Measurements from ENCODE around the gene DIPK2A.

Gene DIPK2A

GRCh38 chr3:143991713-143992112 is 20.1 kb downstream of the DIPK2A start:
- no peaks in the 10 kb centered on the region for H3K9me3 Mint-ChIP-seq
- H3K36me3 Mint-ChIP-seq (ENCODE audit: low read depth) = peaks cover 48% of the 10 kb centered on the region
- peaks cover 12% of the 10 kb centered on the region for H3K4me1 Mint-ChIP-seq (ENCODE audit: low read depth)
- no peak overlapping the region for H3K4me3 Mint-ChIP-seq
- no peak overlapping the region for H3K27ac Mint-ChIP-seq
- no peaks in the 10 kb centered on the region for H3K27me3 Mint-ChIP-seq

- no peaks in the 10 kb centered on the region for H3K9me3 Mint-ChIP-seq
- no peak overlapping the region for H3K4me3 Mint-ChIP-seq
- H3K27ac Mint-ChIP-seq = no peak overlapping the region
- H3K36me3 Mint-ChIP-seq (ENCODE audit: low read depth) = peaks cover 19% of the 10 kb centered on the region
- peaks cover 5% of the 10 kb centered on the region for H3K4me1 Mint-ChIP-seq (ENCODE audit: low read depth)
- no peaks in the 10 kb centered on the region for H3K27me3 Mint-ChIP-seq
Measured at GRCh38 chr3:143998266-143998665, 26.6 kb downstream of the DIPK2A start.

GRCh38 chr3:144003051-144003450 is 31.4 kb downstream of the DIPK2A start:
- Mint-ChIP-seq H3K36me3 (ENCODE audit: low read depth) (peaks cover 4% of the 10 kb centered on the region), H3K27ac (no peak overlapping the region), H3K4me3 (no peak overlapping the region), H3K4me1 (ENCODE audit: low read depth) (peaks cover 5% of the 10 kb centered on the region), H3K27me3 (no peaks in the 10 kb centered on the region), H3K9me3 (no peaks in the 10 kb centered on the region)

- no peaks in the 10 kb centered on the region for H3K4me1 Mint-ChIP-seq (ENCODE audit: low read depth)
- no peak overlapping the region for H3K27ac Mint-ChIP-seq
Measured at GRCh38 chr3:144010371-144010770, 38.7 kb downstream of the DIPK2A start.

GRCh38 chr3:144011251-144011799 is 39.7 kb downstream of the DIPK2A start:
- H3K27me3 Mint-ChIP-seq = no peaks in the 10 kb centered on the region
- H3K27ac Mint-ChIP-seq = no peak overlapping the region
- H3K9me3 Mint-ChIP-seq = no peaks in the 10 kb centered on the region
- H3K36me3 Mint-ChIP-seq (ENCODE audit: low read depth) = no peaks in the 10 kb centered on the region
- no peak overlapping the region for H3K4me3 Mint-ChIP-seq
- H3K4me1 Mint-ChIP-seq (ENCODE audit: low read depth) = no peaks in the 10 kb centered on the region

More at GRCh38 chr3:144010371-144010770, 38.7 kb downstream of the DIPK2A start:
- Mint-ChIP-seq H3K36me3 (ENCODE audit: low read depth) (no peaks in the 10 kb centered on the region), H3K27me3 (no peaks in the 10 kb centered on the region), H3K4me3 (no peak overlapping the region), H3K9me3 (no peaks in the 10 kb centered on the region)

GRCh38 chr3:144015133-144015532 is 43.5 kb downstream of the DIPK2A start:
- Mint-ChIP-seq H3K27me3 (no peaks in the 10 kb centered on the region), H3K36me3 (ENCODE audit: low read depth) (no peaks in the 10 kb centered on the region), H3K27ac (no peak overlapping the region), H3K4me1 (ENCODE audit: low read depth) (no peaks in the 10 kb centered on the region), H3K4me3 (no peak overlapping the region), H3K9me3 (peaks cover 11% of the 10 kb centered on the region)

- Mint-ChIP-seq H3K9me3 (peaks cover 16% of the 10 kb centered on the region), H3K4me3 (no peak overlapping the region), H3K27me3 (no peaks in the 10 kb centered on the region), H3K36me3 (ENCODE audit: low read depth) (no peaks in the 10 kb centered on the region), H3K27ac (no peak overlapping the region), H3K4me1 (ENCODE audit: low read depth) (peaks cover 3% of the 10 kb centered on the region)
Measured at GRCh38 chr3:144018776-144019175, 47.2 kb downstream of the DIPK2A start.

All from stimulated activated naive CD8-positive, alpha-beta T cell treated with anti-CD3 and anti-CD28 coated beads, Interleukin-15, Interleukin-2, amounts not matched to agents 100 ng/mL and 50 ng/mL, for 24 hours (primary cell).